ENCODE results near the gene BTN2A1. TPM values are rescaled to one million over a fixed set of nuclear protein-coding genes. Genes with fewer than 3 reads are reported as not detected.

The BTN2A1 gene
- total RNA-seq, 1 donor from 2014 or later = 41.6 TPM

DNA sequence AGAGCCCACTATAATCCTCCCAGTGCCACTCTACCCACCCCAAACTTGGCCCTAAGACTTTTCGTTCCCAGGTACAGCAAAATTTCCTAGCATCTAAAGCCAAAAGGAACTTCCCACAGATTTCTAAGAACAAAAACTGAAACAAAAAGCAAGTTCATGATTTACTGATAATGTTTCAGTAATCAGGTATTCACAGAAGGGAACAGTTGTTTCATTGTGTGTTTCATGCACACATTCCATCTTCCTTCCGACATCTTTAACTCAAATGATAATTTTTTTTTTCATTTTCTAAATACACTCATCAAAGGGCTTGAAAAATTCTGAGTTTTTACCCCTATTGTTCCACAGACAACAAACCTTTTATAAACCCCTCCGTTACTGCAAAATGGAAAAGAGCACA, 36.4 kb downstream of the BTN2A1 start:
- no peaks in the 10 kb centered on the region for H3K36me3 Mint-ChIP-seq (ENCODE audit: unreplicated experiment)
- DNase-seq = no peak
- no peak overlapping the region for H3K27ac Mint-ChIP-seq (ENCODE audit: unreplicated experiment)
- no peaks in the 10 kb centered on the region for H3K9me3 Mint-ChIP-seq (ENCODE audit: unreplicated experiment)
- TF ChIP-seq, protein P1, sequence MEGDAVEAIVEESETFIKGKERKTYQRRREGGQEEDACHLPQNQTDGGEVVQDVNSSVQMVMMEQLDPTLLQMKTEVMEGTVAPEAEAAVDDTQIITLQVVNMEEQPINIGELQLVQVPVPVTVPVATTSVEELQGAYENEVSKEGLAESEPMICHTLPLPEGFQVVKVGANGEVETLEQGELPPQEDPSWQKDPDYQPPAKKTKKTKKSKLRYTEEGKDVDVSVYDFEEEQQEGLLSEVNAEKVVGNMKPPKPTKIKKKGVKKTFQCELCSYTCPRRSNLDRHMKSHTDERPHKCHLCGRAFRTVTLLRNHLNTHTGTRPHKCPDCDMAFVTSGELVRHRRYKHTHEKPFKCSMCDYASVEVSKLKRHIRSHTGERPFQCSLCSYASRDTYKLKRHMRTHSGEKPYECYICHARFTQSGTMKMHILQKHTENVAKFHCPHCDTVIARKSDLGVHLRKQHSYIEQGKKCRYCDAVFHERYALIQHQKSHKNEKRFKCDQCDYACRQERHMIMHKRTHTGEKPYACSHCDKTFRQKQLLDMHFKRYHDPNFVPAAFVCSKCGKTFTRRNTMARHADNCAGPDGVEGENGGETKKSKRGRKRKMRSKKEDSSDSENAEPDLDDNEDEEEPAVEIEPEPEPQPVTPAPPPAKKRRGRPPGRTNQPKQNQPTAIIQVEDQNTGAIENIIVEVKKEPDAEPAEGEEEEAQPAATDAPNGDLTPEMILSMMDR (IDR thresholded peaks at IDR 0.05; ENCODE audit: partially characterized antibody, unreplicated experiment) = no peak
- H3K4me3 Mint-ChIP-seq (ENCODE audit: unreplicated experiment) = no peak overlapping the region
- H3K4me1 Mint-ChIP-seq (ENCODE audit: low read depth, unreplicated experiment) = no peaks in the 10 kb centered on the region
- H3K27me3 Mint-ChIP-seq (ENCODE audit: unreplicated experiment) = no peaks in the 10 kb centered on the region

DNA sequence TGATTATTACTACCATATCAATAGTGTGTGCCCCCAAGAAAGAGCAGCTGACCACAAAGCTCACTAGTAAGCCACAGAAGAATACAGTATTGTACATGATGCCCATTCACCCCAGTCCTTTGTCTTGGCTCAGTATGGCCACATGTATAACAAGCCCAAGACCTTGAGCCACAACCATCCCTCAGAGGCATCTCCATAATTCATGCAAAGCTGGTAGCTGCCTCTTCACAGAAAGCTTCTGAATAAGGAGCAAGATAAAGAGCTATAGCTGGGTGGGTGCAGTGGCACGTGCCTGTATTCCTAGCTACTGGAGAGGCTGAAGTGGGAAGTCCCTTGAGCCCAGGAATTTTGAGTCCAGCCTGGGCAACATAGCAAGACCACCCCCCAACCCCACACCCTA, 37.5 kb downstream of the BTN2A1 start:
- Mint-ChIP-seq H3K9me3 (ENCODE audit: unreplicated experiment) (no peaks in the 10 kb centered on the region), H3K27me3 (ENCODE audit: unreplicated experiment) (peaks cover 1% of the 10 kb centered on the region), H3K4me3 (ENCODE audit: unreplicated experiment) (no peak overlapping the region), H3K27ac (ENCODE audit: unreplicated experiment) (no peak overlapping the region), H3K36me3 (ENCODE audit: unreplicated experiment) (no peaks in the 10 kb centered on the region), H3K4me1 (ENCODE audit: low read depth, unreplicated experiment) (no peaks in the 10 kb centered on the region)
- DNase-seq = no peak
- TF ChIP-seq, protein P1 (IDR thresholded peaks at IDR 0.05; ENCODE audit: partially characterized antibody, unreplicated experiment) = no peak

DNA sequence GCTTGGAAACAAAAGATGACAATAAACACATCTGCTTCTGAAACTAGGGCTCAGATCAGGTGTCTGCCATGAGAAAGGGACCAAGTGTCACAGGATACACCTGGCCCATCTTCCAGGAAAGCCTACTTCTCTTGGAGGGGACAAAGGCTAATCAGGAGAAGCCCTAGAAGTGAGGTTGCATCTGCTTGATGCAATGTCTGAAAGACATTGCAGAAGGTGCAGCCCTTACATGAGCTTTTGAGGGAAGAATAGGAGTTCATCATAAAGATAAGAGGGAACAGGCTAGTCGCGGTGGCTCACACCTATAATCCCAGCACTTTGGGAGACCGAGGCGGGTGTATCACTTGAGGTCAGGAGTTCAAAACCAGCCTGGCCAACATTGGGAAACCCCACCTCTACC, 39.9 kb downstream of the BTN2A1 start:
- H3K9me3 Mint-ChIP-seq (ENCODE audit: unreplicated experiment) = no peaks in the 10 kb centered on the region
- no peak overlapping the region for H3K4me3 Mint-ChIP-seq (ENCODE audit: unreplicated experiment)
- no peak for DNase-seq
- H3K27me3 Mint-ChIP-seq (ENCODE audit: unreplicated experiment) = peaks cover 10% of the 10 kb centered on the region
- no peaks in the 10 kb centered on the region for H3K36me3 Mint-ChIP-seq (ENCODE audit: unreplicated experiment)
- no peak overlapping the region for H3K27ac Mint-ChIP-seq (ENCODE audit: unreplicated experiment)
- H3K4me1 Mint-ChIP-seq (ENCODE audit: low read depth, unreplicated experiment) = peaks cover 2% of the 10 kb centered on the region
- TF ChIP-seq, protein P1 (IDR thresholded peaks at IDR 0.05; ENCODE audit: partially characterized antibody, unreplicated experiment) = no peak

DNA sequence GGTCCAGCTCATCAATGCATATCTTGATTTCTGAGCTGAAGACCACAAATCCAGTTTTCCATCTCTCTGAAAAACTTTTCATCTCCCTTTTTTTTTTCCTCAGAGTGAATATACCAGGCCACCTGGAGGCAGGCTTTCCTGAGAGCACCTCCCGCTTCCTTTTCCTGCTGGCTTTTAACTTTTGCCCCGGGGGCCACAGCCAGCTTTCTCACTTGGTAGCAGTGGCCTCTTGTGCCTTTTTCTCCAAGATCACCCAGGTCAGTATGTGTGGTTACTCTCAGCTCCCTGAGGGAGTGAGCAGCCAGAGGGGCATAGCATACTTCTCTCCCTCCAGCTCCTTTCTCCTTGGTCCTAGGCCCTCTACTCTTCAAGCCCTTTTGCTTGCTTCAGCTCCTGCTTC, 42.3 kb downstream of the BTN2A1 start, which contains the start of gene BTN1A1:
Gene BTN1A1, plus strand, starts transcription at position 202 of the 400 bp plus-strand sequence. CDS start 984 bp downstream, outside the sequence.
- Mint-ChIP-seq H3K27ac (ENCODE audit: unreplicated experiment) (no peak within 1 kb of the TSS), H3K9me3 (ENCODE audit: unreplicated experiment) (no peaks in the 10 kb centered on the region), H3K4me3 (ENCODE audit: unreplicated experiment) (peak within 1 kb of the TSS; percentile 78), H3K4me1 (ENCODE audit: low read depth, unreplicated experiment) (peaks cover 2% of the 10 kb centered on the region), H3K27me3 (ENCODE audit: unreplicated experiment) (peaks cover 13% of the 10 kb centered on the region), H3K36me3 (ENCODE audit: unreplicated experiment) (no peaks in the 10 kb centered on the region)
- TF ChIP-seq, protein P1 (IDR thresholded peaks at IDR 0.05; ENCODE audit: partially characterized antibody, unreplicated experiment) = no peak
- DNase-seq = no peak

DNA sequence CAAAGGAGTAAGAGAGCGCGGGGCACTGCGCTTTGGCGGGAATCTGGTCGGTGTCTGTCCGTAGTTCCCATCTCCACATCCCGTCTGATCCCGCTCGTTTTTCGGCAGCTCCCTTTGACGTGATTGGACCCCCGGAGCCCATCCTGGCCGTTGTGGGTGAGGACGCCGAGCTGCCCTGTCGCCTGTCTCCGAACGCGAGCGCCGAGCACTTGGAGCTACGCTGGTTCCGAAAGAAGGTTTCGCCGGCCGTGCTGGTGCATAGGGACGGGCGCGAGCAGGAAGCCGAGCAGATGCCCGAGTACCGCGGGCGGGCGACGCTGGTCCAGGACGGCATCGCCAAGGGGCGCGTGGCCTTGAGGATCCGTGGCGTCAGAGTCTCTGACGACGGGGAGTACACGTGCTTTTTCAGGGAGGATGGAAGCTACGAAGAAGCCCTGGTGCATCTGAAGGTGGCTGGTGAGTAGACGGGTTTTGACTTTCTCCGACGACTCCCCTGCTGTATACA, 43.8 kb downstream of the BTN2A1 start:
- TF ChIP-seq, protein P1 (IDR thresholded peaks at IDR 0.05; ENCODE audit: partially characterized antibody, unreplicated experiment) = no peak
- Mint-ChIP-seq H3K9me3 (ENCODE audit: unreplicated experiment) (no peaks in the 10 kb centered on the region), H3K4me3 (ENCODE audit: unreplicated experiment) (peak overlapping the region; percentile 78), H3K4me1 (ENCODE audit: low read depth, unreplicated experiment) (peaks cover 2% of the 10 kb centered on the region), H3K27ac (ENCODE audit: unreplicated experiment) (peak overlapping the region; percentile 43), H3K27me3 (ENCODE audit: unreplicated experiment) (peaks cover 13% of the 10 kb centered on the region), H3K36me3 (ENCODE audit: unreplicated experiment) (no peaks in the 10 kb centered on the region)
- peak; percentile 47 for DNase-seq

Measured in glutamatergic neuron (in vitro differentiated cells).